Chondrocyte (in vitro differentiated cells): Measurements from ENCODE around the gene SLAMF7. TPM values are rescaled to one million over a fixed set of nuclear protein-coding genes. Genes with fewer than 3 reads are reported as not detected.

Experiments used
- DNase-seq: peaks from one replicate; pipeline ENCODE4 v3.0.0; 2021; ENCODE audit warnings: mixed read lengths, low spot score
- H3K27ac Mint-ChIP-seq: one replicate; pipeline ENCODE4 v1.8.0; 2021; ENCODE audit warnings: mild to moderate bottlenecking, moderate library complexity, mixed read lengths; ENCODE audit not compliant: unreplicated experiment
- H3K27me3 Mint-ChIP-seq: 2 replicates; pipeline ENCODE4 v1.8.0; 2021; ENCODE audit warnings: low read depth, mixed read lengths
- H3K36me3 Mint-ChIP-seq: 2 replicates; pipeline ENCODE4 v1.8.0; 2021; ENCODE audit warnings: low read depth, mixed read lengths
- H3K4me1 Mint-ChIP-seq: 2 replicates; pipeline ENCODE4 v1.8.0; 2021; ENCODE audit warnings: low read depth, mild to moderate bottlenecking, mixed read lengths
- H3K4me3 Mint-ChIP-seq: one replicate; pipeline ENCODE4 v1.8.0; 2021; ENCODE audit warnings: mild to moderate bottlenecking, moderate library complexity, mixed read lengths; ENCODE audit not compliant: unreplicated experiment
- H3K9me3 Mint-ChIP-seq: 2 replicates; pipeline ENCODE4 v1.8.0; 2021; ENCODE audit warnings: low read depth, mixed read lengths
- total RNA-seq: library from RNA; stranded (reverse); gene quantifications from 3 replicates; pipeline ENCODE4 v1.2.1, GENCODE V29; 2021
- TF ChIP-seq, protein P1 (sequence below): fragments of 200-600 bp; sonication (generic); IDR thresholded peaks from 2 replicates; pipeline ENCODE4 v1.5.0; 2021; ENCODE audit warnings: antibody characterized with exemption, mild to moderate bottlenecking, moderate library complexity

Gene SLAMF7
- total RNA-seq, 1 donor from 2014 or later: not detected

DNA sequence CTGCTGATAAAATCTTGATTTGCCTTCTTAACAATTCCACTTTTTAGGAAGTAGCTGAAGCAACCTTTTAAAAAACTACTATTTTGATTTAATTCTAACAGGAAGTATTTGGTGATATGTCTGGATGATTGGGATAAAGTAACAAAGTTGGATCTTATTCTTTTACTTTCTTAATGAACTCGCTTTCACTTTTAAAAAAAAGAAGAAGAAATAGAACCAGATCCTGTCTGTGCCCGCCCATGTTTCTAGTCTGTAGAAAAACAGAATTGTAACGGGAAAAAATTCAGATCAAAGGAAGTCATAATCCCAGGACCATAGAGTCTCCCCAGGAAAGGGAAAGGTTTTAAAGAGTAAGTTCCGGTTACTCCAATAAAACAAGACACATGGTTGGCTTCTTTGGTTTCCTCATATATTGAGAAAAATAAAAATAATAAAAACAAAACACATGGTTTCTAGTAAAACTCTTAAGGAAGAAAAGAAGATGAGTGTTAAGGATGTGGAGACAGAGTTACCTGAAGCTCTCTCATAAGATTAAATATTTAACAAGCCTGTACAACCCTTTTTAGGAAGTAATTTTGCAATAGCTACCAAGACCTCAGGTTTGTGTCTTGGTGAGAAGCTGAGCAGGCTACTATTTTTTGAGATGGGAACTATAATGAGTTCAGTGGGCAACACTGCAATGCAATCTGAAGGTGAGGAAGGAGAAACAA is 32.4 kb upstream of the SLAMF7 start:
- H3K36me3 Mint-ChIP-seq: no peaks in the 10 kb centered on the region
- H3K27me3 Mint-ChIP-seq: peaks cover 23% of the 10 kb centered on the region
- no peak overlapping the region for H3K27ac Mint-ChIP-seq
- TF ChIP-seq, protein P1, sequence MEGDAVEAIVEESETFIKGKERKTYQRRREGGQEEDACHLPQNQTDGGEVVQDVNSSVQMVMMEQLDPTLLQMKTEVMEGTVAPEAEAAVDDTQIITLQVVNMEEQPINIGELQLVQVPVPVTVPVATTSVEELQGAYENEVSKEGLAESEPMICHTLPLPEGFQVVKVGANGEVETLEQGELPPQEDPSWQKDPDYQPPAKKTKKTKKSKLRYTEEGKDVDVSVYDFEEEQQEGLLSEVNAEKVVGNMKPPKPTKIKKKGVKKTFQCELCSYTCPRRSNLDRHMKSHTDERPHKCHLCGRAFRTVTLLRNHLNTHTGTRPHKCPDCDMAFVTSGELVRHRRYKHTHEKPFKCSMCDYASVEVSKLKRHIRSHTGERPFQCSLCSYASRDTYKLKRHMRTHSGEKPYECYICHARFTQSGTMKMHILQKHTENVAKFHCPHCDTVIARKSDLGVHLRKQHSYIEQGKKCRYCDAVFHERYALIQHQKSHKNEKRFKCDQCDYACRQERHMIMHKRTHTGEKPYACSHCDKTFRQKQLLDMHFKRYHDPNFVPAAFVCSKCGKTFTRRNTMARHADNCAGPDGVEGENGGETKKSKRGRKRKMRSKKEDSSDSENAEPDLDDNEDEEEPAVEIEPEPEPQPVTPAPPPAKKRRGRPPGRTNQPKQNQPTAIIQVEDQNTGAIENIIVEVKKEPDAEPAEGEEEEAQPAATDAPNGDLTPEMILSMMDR: no peak
- H3K9me3 Mint-ChIP-seq: no peaks in the 10 kb centered on the region
- no peak for DNase-seq
- H3K4me3 Mint-ChIP-seq: no peak overlapping the region
- no peaks in the 10 kb centered on the region for H3K4me1 Mint-ChIP-seq

DNA sequence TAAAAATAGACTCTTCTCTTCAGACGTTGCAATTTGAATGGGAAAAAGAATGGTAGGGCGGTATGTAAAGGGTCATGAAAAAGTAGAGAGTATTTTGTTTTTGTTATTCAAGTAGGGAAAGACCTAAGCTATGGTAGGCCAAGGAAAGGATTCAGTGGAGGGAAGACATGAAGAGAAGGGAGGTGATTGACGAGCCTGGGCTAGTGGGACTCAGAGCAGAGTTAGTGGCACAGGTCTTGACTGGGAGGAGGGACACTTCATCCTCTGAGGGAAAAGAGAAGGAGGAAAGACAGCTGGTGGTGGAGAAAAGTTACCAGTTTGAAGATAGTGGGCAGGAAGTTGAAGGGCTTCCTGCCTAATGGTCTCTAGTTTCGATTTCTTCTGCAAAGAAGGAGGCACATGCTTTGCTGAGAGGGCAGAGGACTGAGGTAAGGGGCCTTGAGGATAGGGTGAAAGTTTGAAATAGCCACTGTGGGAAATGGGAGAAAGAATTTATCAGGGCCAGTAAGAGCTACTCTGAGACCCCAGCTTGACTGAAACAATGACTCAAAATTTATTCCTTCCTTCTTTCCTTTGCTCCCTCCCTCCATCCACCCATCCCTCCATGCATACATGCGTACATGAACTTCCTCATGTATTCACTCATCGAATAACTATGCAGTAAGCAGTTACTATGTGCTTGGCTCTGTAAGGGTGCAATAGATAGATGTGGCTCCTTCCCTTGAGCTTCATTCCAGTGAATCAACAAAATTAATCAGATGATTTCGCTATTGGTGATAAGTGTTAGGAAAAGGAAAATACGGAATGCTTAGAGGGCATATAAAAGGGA is 31.6 kb upstream of the SLAMF7 start:
- peaks cover 23% of the 10 kb centered on the region for H3K27me3 Mint-ChIP-seq
- TF ChIP-seq, protein P1: no peak
- DNase-seq: no peak
- no peak overlapping the region for H3K27ac Mint-ChIP-seq
- H3K4me1 Mint-ChIP-seq: no peaks in the 10 kb centered on the region
- no peaks in the 10 kb centered on the region for H3K9me3 Mint-ChIP-seq
- no peak overlapping the region for H3K4me3 Mint-ChIP-seq
- no peaks in the 10 kb centered on the region for H3K36me3 Mint-ChIP-seq

DNA sequence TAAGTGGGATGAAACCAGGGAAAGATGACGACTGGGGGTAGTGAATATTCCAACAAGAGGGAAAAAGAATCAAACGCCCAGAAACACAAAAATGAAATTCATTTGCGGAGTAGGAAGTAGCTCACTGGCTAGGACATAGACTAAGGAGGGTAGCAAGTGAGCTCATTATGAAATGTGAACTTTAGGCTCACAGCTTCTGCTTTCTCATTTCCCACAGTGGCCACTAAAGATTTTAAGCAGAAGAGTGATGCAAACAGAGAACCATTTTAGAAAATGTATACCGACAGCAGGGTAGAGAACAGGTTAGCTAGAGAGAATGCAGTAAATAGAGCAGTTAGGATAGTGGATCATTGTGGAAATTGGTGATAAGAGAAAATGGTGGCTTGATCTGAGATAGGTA is 30.9 kb upstream of the SLAMF7 start:
- no peaks in the 10 kb centered on the region for H3K9me3 Mint-ChIP-seq
- no peak overlapping the region for H3K27ac Mint-ChIP-seq
- H3K36me3 Mint-ChIP-seq: no peaks in the 10 kb centered on the region
- peaks cover 22% of the 10 kb centered on the region for H3K27me3 Mint-ChIP-seq
- DNase-seq: no peak
- no peaks in the 10 kb centered on the region for H3K4me1 Mint-ChIP-seq
- H3K4me3 Mint-ChIP-seq: no peak overlapping the region
- TF ChIP-seq, protein P1: no peak

DNA sequence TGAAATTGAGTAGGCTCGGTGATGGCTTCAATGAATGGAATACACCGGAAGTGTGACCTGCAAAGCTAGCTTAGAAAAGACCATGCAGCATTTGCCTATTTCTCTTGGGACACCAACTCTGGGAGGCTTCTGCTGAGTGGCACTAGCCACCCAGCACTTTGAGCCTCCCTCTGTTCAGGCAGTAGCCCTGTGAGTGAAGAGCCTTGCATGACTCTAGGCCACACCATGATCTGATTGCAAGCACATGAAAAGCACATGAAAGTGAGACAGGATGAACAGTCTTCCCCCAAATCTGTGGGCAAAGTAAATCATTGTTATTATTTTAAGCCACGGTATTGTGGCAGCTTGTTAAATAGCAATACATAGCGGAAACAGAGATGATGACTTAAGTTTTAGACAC is 30.2 kb upstream of the SLAMF7 start:
- H3K36me3 Mint-ChIP-seq: no peaks in the 10 kb centered on the region
- TF ChIP-seq, protein P1: no peak
- no peaks in the 10 kb centered on the region for H3K4me1 Mint-ChIP-seq
- DNase-seq: no peak
- no peak overlapping the region for H3K4me3 Mint-ChIP-seq
- no peaks in the 10 kb centered on the region for H3K9me3 Mint-ChIP-seq
- no peak overlapping the region for H3K27ac Mint-ChIP-seq
- peaks cover 15% of the 10 kb centered on the region for H3K27me3 Mint-ChIP-seq

DNA sequence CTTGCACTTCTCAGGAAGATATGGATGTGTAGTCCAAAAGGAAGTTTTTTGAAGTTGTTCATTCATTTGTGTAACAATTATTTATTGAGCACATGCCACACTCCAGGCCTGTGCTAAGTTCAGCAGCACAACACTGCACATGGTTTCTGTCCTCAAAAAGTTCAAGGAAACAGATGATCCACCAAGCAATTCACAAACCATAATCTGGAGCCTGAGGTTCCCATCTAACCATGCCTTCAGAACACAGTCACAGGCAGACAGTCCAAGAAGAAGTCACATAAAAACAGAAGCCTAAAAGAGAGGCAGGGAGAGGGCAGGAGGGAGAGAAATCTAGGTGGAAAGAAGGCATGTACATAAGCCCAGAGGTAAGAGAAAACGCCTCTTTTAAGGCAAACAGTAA is 29.3 kb upstream of the SLAMF7 start:
- Mint-ChIP-seq H3K9me3 (no peaks in the 10 kb centered on the region), H3K27ac (no peak overlapping the region), H3K4me1 (no peaks in the 10 kb centered on the region), H3K27me3 (peaks cover 12% of the 10 kb centered on the region), H3K36me3 (no peaks in the 10 kb centered on the region), H3K4me3 (no peak overlapping the region)
- DNase-seq: no peak
- TF ChIP-seq, protein P1: no peak
